ENCODE results near the gene TENT4A.

Gene TENT4A

GRCh38 chr5:6805841-6806240 is 92.6 kb downstream of the TENT4A start:
- DNase-seq (ENCODE audit: low read depth) = no peak

All from activated gamma-delta T cell treated with anti-CD3 and anti-CD28 coated beads, Interleukin-2, amount 50 U/mL, for 16 hours (primary cell).